CD14-positive monocyte (primary cell): ENCODE data around the gene SUPT4H1. TPM values are rescaled to one million over a fixed set of nuclear protein-coding genes. Genes with fewer than 3 reads are reported as not detected.
A peak's percentile ranks its signal among the peaks of the same experiment; 100 is the strongest.

ENCODE experiments used
- DNase-seq, 3 donors: peaks; one replicate each; pipeline ENCODE4 v3.0.0-alpha.2; 2011 to 2022
- H2AFZ ChIP-seq: 2 replicates; pipeline ENCODE4 v1.6.0; 2012; ENCODE audit warnings: mild to moderate bottlenecking, low read depth, low read length, inconsistent platforms; ENCODE audit not compliant: insufficient read depth, poor library complexity, severe bottlenecking
- H3K27ac ChIP-seq, 2 donors: 1 replicate in 1 of 2; 2 replicates in 1 of 2; pipeline ENCODE4 v1.5.1; 2012 to 2013; ENCODE audit warnings: low read length in 2 of 2, control low read depth in 1 of 2, inconsistent platforms in 1 of 2, low read depth in 1 of 2, mild to moderate bottlenecking in 1 of 2
- H3K27me3 ChIP-seq, 2 donors: one replicate each; pipeline versions ENCODE4 v1.6.0 to v1.6.1; 2011 to 2013; ENCODE audit warnings: low read length in 2 of 2; ENCODE audit not compliant: control insufficient read depth in 2 of 2, insufficient read depth in 2 of 2
- H3K36me3 ChIP-seq, 2 donors: replicated peaks in 1 of 2; 1 replicate in 1 of 2; 2 replicates in 1 of 2; pipeline versions ENCODE4 v1.5.1 to v1.6.1; 2012 to 2013; ENCODE audit warnings: low read length in 2 of 2, control low read depth in 1 of 2, inconsistent platforms in 1 of 2, mild to moderate bottlenecking in 1 of 2; ENCODE audit not compliant: insufficient read depth in 2 of 2, control insufficient read depth in 1 of 2
- H3K4me1 ChIP-seq, 2 donors: 1 replicate in 1 of 2; 2 replicates in 1 of 2; pipeline versions ENCODE4 v1.5.1 to v1.6.1; 2012 to 2013; ENCODE audit warnings: low read length in 2 of 2, control low read depth in 1 of 2, inconsistent platforms in 1 of 2, mild to moderate bottlenecking in 1 of 2, moderate library complexity in 1 of 2; ENCODE audit not compliant: insufficient read depth in 2 of 2, control insufficient read depth in 1 of 2
- H3K4me2 ChIP-seq: replicated peaks from 2 replicates; pipeline ENCODE3; 2012; ENCODE audit warnings: low read length, moderate library complexity, mild to moderate bottlenecking; ENCODE audit not compliant: poor library complexity, severe bottlenecking; ENCODE audit errors: extremely low read depth
- H3K4me3 ChIP-seq, 3 experiments: fragments of 200-600 bp in 1 of 3; sonication (generic) in 1 of 3; replicated peaks in 1 of 3; 1 replicate in 2 of 3; 2 replicates in 1 of 3; pipeline ENCODE4 v1.5.1; 2011 to 2013; ENCODE audit warnings: low read length in 3 of 3, mild to moderate bottlenecking in 3 of 3, control low read depth in 2 of 3, low read depth in 2 of 3, inconsistent platforms in 1 of 3, moderate library complexity in 1 of 3
- H3K79me2 ChIP-seq: 2 replicates; pipeline ENCODE4 v1.6.0; 2012; ENCODE audit warnings: mild to moderate bottlenecking, control low read depth, inconsistent platforms, low read length, moderate library complexity; ENCODE audit not compliant: insufficient read depth
- H3K9ac ChIP-seq: 2 replicates; pipeline ENCODE4 v1.6.0; 2017; ENCODE audit warnings: low read length, mild to moderate bottlenecking; ENCODE audit not compliant: insufficient read depth, poor library complexity, severe bottlenecking
- H3K9me3 ChIP-seq, 2 donors: replicated peaks in 1 of 2; 1 replicate in 1 of 2; 2 replicates in 1 of 2; pipeline versions ENCODE4 v1.5.1 to v1.6.1; 2012 to 2013; ENCODE audit warnings: low read length in 2 of 2, control low read depth in 1 of 2; ENCODE audit not compliant: control insufficient read depth in 1 of 2, insufficient read depth in 1 of 2
- H4K20me1 ChIP-seq: 2 replicates; pipeline ENCODE4 v1.6.0; 2012; ENCODE audit warnings: mild to moderate bottlenecking, low read length, control low read depth, moderate library complexity; ENCODE audit not compliant: insufficient read depth
- H3K27ac Mint-ChIP-seq, 7 donors: one replicate each; pipeline ENCODE4 v1.8.0; 2020; ENCODE audit warnings: mild to moderate bottlenecking in 7 of 7, mixed read lengths in 7 of 7, moderate library complexity in 6 of 7, inconsistent platforms in 2 of 7
- H3K27me3 Mint-ChIP-seq, 3 donors: one replicate each; pipeline ENCODE4 v1.8.0; 2021 to 2022; ENCODE audit warnings: low read depth in 3 of 3, mild to moderate bottlenecking in 3 of 3, mixed read lengths in 3 of 3, moderate library complexity in 3 of 3, inconsistent platforms in 1 of 3
- H3K36me3 Mint-ChIP-seq, 2 donors: one replicate each; pipeline ENCODE4 v1.8.0; 2020; ENCODE audit warnings: mixed read lengths in 2 of 2, inconsistent platforms in 1 of 2, mild to moderate bottlenecking in 1 of 2
- H3K4me1 Mint-ChIP-seq: one replicate; pipeline ENCODE4 v1.8.0; 2020; ENCODE audit warnings: mild to moderate bottlenecking, mixed read lengths
- H3K4me3 Mint-ChIP-seq, 2 donors: one replicate each; pipeline ENCODE4 v1.8.0; 2020; ENCODE audit warnings: mild to moderate bottlenecking in 2 of 2, mixed read lengths in 2 of 2, moderate library complexity in 1 of 2
- H3K9me3 Mint-ChIP-seq, 7 donors: one replicate each; pipeline ENCODE4 v1.8.0; 2020 to 2022; ENCODE audit warnings: mixed read lengths in 7 of 7, mild to moderate bottlenecking in 6 of 7, moderate library complexity in 6 of 7, inconsistent platforms in 2 of 7
- WGBS: methylation state at CpG from one replicate; pipeline ENCODE4 v1.1.5; 2013; ENCODE audit warnings: missing lambda C conversion rate; ENCODE audit not compliant: insufficient coverage; 5-methylcytosine and 5-hydroxymethylcytosine counted together
- intact Hi-C, 2 donors: fragments of 100-400 bp; cut with micrococcal nuclease; formaldehyde crosslinking; loops; one replicate each; pipeline versions ENCODE4 v1.15.0 to v1.15.1; 2023
- polyA plus RNA-seq, 3 donors: library from polyadenylated mRNA; depleted of rRNA in 1 of 3; unstranded in 2 of 3; stranded (reverse) in 1 of 3; fragments of 300-500 nt in 2 of 3; fragments of >200 nt in 1 of 3; fragmentation: Illumina TruSeq in 2 of 3; gene quantifications; 1 replicate in 2 of 3; 2 replicates in 1 of 3; pipeline ENCODE4 v1.2.3, GENCODE V29; 2012 to 2021
- TF ChIP-seq, protein P1 (sequence below): fragments of 200-600 bp; IDR thresholded peaks from one replicate; pipeline ENCODE4 v1.8.0; 2022; ENCODE audit warnings: antibody characterized with exemption, mild to moderate bottlenecking

Gene SUPT4H1
- polyA plus RNA-seq, 3 donors = 144 to 251 (median 241) TPM

DNA sequence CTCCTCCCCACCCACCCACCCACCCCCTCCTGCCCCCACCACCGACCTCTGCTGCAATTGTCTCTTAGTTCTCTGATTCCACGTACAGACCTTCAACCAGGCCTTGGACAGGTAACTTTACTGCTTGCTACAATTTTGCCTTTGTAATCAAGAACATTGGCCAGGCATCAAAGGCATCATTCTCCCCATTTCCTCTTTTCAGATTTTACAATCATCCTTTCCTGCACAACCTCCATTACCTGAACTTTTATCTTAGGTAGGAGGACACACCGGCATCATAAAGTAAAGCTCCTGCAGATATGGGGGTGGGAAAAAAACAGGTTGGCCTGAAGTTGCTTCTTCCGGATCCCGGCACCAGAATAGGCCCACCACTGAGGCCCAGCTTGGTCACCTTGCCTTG lies 25.7 kb upstream of the SUPT4H1 start:
- no peaks in the 10 kb centered on the region for H3K36me3 ChIP-seq
- H3K4me2 ChIP-seq = no peak overlapping the region
- H3K27ac ChIP-seq = no peak overlapping the region
- DNase-seq = no peak
- TF ChIP-seq, protein P1, sequence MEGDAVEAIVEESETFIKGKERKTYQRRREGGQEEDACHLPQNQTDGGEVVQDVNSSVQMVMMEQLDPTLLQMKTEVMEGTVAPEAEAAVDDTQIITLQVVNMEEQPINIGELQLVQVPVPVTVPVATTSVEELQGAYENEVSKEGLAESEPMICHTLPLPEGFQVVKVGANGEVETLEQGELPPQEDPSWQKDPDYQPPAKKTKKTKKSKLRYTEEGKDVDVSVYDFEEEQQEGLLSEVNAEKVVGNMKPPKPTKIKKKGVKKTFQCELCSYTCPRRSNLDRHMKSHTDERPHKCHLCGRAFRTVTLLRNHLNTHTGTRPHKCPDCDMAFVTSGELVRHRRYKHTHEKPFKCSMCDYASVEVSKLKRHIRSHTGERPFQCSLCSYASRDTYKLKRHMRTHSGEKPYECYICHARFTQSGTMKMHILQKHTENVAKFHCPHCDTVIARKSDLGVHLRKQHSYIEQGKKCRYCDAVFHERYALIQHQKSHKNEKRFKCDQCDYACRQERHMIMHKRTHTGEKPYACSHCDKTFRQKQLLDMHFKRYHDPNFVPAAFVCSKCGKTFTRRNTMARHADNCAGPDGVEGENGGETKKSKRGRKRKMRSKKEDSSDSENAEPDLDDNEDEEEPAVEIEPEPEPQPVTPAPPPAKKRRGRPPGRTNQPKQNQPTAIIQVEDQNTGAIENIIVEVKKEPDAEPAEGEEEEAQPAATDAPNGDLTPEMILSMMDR = no peak
- H3K4me1 ChIP-seq = peaks cover 26 to 30% of the 10 kb centered on the region in 2 donors
- H3K9me3 ChIP-seq = no peaks in the 10 kb centered on the region
- peaks cover 0 to 2% (median 0%) of the 10 kb centered on the region in 7 donors for H3K9me3 Mint-ChIP-seq
- H4K20me1 ChIP-seq = no peaks in the 10 kb centered on the region
- H3K9ac ChIP-seq = no peak overlapping the region
- H3K36me3 Mint-ChIP-seq = no peaks in the 10 kb centered on the region
- no peaks in the 10 kb centered on the region for H3K79me2 ChIP-seq
- no peak overlapping the region for H3K27ac Mint-ChIP-seq
- intact Hi-C loops = no loop called here
- peaks cover 38% of the 10 kb centered on the region for H3K4me1 Mint-ChIP-seq
- H2AFZ ChIP-seq = no peak overlapping the region
- H3K4me3 Mint-ChIP-seq = no peak overlapping the region
- no peak overlapping the region for H3K4me3 ChIP-seq
- no peaks in the 10 kb centered on the region for H3K27me3 ChIP-seq
- 100% methylated on average over 3 of the region's 5 CpGs for WGBS
- peaks cover 2 to 19% (median 15%) of the 10 kb centered on the region in 3 donors for H3K27me3 Mint-ChIP-seq

DNA sequence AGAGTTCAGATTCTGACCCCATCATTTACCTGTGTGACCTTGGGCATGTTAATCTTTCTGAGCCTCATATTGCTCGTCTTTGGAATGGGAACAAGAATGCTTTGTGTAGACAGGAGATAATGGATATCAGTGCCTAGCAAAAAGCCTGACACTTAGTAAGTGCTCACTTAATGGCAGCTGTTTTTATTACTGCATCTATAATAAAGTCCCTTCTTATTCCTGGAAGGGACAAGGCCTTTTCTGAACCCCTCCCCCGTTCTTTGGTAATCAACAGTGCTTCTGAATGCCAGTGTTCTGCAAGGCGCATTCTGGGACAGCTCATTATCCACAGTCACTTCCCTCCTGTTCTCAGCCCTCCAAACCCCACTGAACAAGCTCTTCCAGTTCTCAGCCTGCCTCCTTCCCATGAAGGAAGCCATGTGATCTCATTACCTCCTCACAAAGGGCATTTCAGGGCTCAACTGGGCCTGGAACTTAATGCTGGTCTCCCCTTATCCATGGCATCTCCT lies 25.1 kb upstream of the SUPT4H1 start:
- DNase-seq = no peak
- H3K27me3 Mint-ChIP-seq = peaks cover 2 to 19% (median 15%) of the 10 kb centered on the region in 3 donors
- Histone ChIP-seq H3K4me2 (no peak overlapping the region), H3K27me3 (no peaks in the 10 kb centered on the region), H3K27ac (no peak overlapping the region), H3K4me3 (no peak overlapping the region), H3K4me1 (peaks cover 26 to 30% of the 10 kb centered on the region in 2 donors), H3K79me2 (no peaks in the 10 kb centered on the region), H4K20me1 (no peaks in the 10 kb centered on the region), H3K36me3 (no peaks in the 10 kb centered on the region), H3K9ac (no peak overlapping the region), H2AFZ (no peak overlapping the region), H3K9me3 (no peaks in the 10 kb centered on the region)
- peaks cover 0 to 2% (median 0%) of the 10 kb centered on the region in 7 donors for H3K9me3 Mint-ChIP-seq
- 65% methylated on average over 2 of the region's 3 CpGs for WGBS
- TF ChIP-seq, protein P1 = no peak
- peaks cover 33% of the 10 kb centered on the region for H3K4me1 Mint-ChIP-seq
- H3K36me3 Mint-ChIP-seq = no peaks in the 10 kb centered on the region
- H3K27ac Mint-ChIP-seq = peak overlapping the region in 3 of 7 donors; percentile 21 to 69 (median 54)
- intact Hi-C loops = no loop called here
- H3K4me3 Mint-ChIP-seq = no peak overlapping the region
